Measurements from ENCODE around the gene GLT6D1. TPM values are rescaled to one million over a fixed set of nuclear protein-coding genes. Genes with fewer than 3 reads are reported as not detected.

GLT6D1 gene
- total RNA-seq (ENCODE audit: unreplicated experiment) = not detected
- long read RNA-seq = 0 reads

GRCh38 chr9:135639196-135639595, at the start of gene GLT6D1:
GLT6D1 (minus strand) TSS chr9:135639540; CDS start chr9:135639187, 353 bp downstream.
- Mint-ChIP-seq H3K36me3 (ENCODE audit: unreplicated experiment) (peaks cover 8% of the 10 kb centered on the region), H3K4me3 (ENCODE audit: unreplicated experiment) (no peak within 1 kb of the TSS), H3K27ac (ENCODE audit: unreplicated experiment) (no peak within 1 kb of the TSS), H3K9me3 (ENCODE audit: unreplicated experiment) (peaks cover 4% of the 10 kb centered on the region), H3K27me3 (ENCODE audit: unreplicated experiment) (peaks cover 3% of the 10 kb centered on the region), H3K4me1 (ENCODE audit: low read depth, unreplicated experiment) (no peaks in the 10 kb centered on the region)
- no peak for TF ChIP-seq CTCF (IDR thresholded peaks at IDR 0.05; ENCODE audit: partially characterized antibody, unreplicated experiment)
- DNase-seq = no peak

- peaks cover 2% of the 10 kb centered on the region for H3K27me3 Mint-ChIP-seq (ENCODE audit: unreplicated experiment)
- peaks cover 5% of the 10 kb centered on the region for H3K4me1 Mint-ChIP-seq (ENCODE audit: low read depth, unreplicated experiment)
- H3K27ac Mint-ChIP-seq (ENCODE audit: unreplicated experiment) = peak overlapping the region; percentile 33
- TF ChIP-seq CTCF (IDR thresholded peaks at IDR 0.05; ENCODE audit: partially characterized antibody, unreplicated experiment) = no peak
- H3K36me3 Mint-ChIP-seq (ENCODE audit: unreplicated experiment) = no peaks in the 10 kb centered on the region
- DNase-seq = no peak
- H3K4me3 Mint-ChIP-seq (ENCODE audit: unreplicated experiment) = no peak overlapping the region
- peaks cover 7% of the 10 kb centered on the region for H3K9me3 Mint-ChIP-seq (ENCODE audit: unreplicated experiment)
Observed at GRCh38 chr9:135689011-135689410, 49.7 kb upstream of the GLT6D1 start.

- DNase-seq = no peak
- no peak for TF ChIP-seq CTCF (IDR thresholded peaks at IDR 0.05; ENCODE audit: partially characterized antibody, unreplicated experiment)
Observed at GRCh38 chr9:135687216-135687615, 47.9 kb upstream of the GLT6D1 start.

GRCh38 chr9:135684691-135685090, 45.4 kb upstream of the GLT6D1 start:
- Mint-ChIP-seq H3K4me3 (ENCODE audit: unreplicated experiment) (no peak overlapping the region), H3K9me3 (ENCODE audit: unreplicated experiment) (peaks cover 3% of the 10 kb centered on the region), H3K36me3 (ENCODE audit: unreplicated experiment) (no peaks in the 10 kb centered on the region), H3K4me1 (ENCODE audit: low read depth, unreplicated experiment) (peaks cover 2% of the 10 kb centered on the region), H3K27me3 (ENCODE audit: unreplicated experiment) (peaks cover 2% of the 10 kb centered on the region), H3K27ac (ENCODE audit: unreplicated experiment) (no peak overlapping the region)
- no peak for TF ChIP-seq CTCF (IDR thresholded peaks at IDR 0.05; ENCODE audit: partially characterized antibody, unreplicated experiment)
- no peak for DNase-seq

More at GRCh38 chr9:135687216-135687615, 47.9 kb upstream of the GLT6D1 start:
- Mint-ChIP-seq H3K36me3 (ENCODE audit: unreplicated experiment) (no peaks in the 10 kb centered on the region), H3K4me1 (ENCODE audit: low read depth, unreplicated experiment) (peaks cover 2% of the 10 kb centered on the region), H3K27me3 (ENCODE audit: unreplicated experiment) (peaks cover 2% of the 10 kb centered on the region), H3K4me3 (ENCODE audit: unreplicated experiment) (no peak overlapping the region), H3K27ac (ENCODE audit: unreplicated experiment) (no peak overlapping the region), H3K9me3 (ENCODE audit: unreplicated experiment) (peaks cover 6% of the 10 kb centered on the region)

GRCh38 chr9:135683401-135684034, 44.2 kb upstream of the GLT6D1 start:
- no peak for TF ChIP-seq CTCF (IDR thresholded peaks at IDR 0.05; ENCODE audit: partially characterized antibody, unreplicated experiment)
- DNase-seq = no peak
- H3K9me3 Mint-ChIP-seq (ENCODE audit: unreplicated experiment) = peaks cover 3% of the 10 kb centered on the region
- no peaks in the 10 kb centered on the region for H3K36me3 Mint-ChIP-seq (ENCODE audit: unreplicated experiment)
- peaks cover 2% of the 10 kb centered on the region for H3K27me3 Mint-ChIP-seq (ENCODE audit: unreplicated experiment)
- H3K4me1 Mint-ChIP-seq (ENCODE audit: low read depth, unreplicated experiment) = peaks cover 2% of the 10 kb centered on the region
- no peak overlapping the region for H3K4me3 Mint-ChIP-seq (ENCODE audit: unreplicated experiment)
- no peak overlapping the region for H3K27ac Mint-ChIP-seq (ENCODE audit: unreplicated experiment)

Data from glutamatergic neuron (in vitro differentiated cells).